GM18499 (cell line): ENCODE measurements around the gene UBE2J2.

Experiments used
- ATAC-seq: cut with Tn5 transposase; IDR thresholded peaks from one replicate; pipeline ENCODE4 v1.9.1; 2021; ENCODE audit warnings: moderate number of reproducible peaks; ENCODE audit not compliant: insufficient read depth, unreplicated experiment

The UBE2J2 gene

GRCh38 chr1:1216770-1217620 is 56.7 kb downstream of the UBE2J2 start:
- no peak for ATAC-seq

GRCh38 chr1:1215881-1216605 is 57.6 kb downstream of the UBE2J2 start:
- ATAC-seq: no peak

GRCh38 chr1:1215080-1215676 is 58.5 kb downstream of the UBE2J2 start:
- ATAC-seq: no peak

- no peak for ATAC-seq
Observed at GRCh38 chr1:1213345-1214265, 60.0 kb downstream of the UBE2J2 start, which contains the start of gene TNFRSF4. Gene TNFRSF4, minus strand, starts transcription at chr1:1214153. Its CDS starts 26 bp downstream, at chr1:1214127.

- no peak for ATAC-seq
Observed at GRCh38 chr1:1212780-1213344, 60.8 kb downstream of the UBE2J2 start.

GRCh38 chr1:1211541-1212441 is 61.9 kb downstream of the UBE2J2 start:
- no peak for ATAC-seq

GRCh38 chr1:1210726-1211540 is 62.7 kb downstream of the UBE2J2 start:
- ATAC-seq: no peak

GRCh38 chr1:1208713-1209433 is 64.8 kb downstream of the UBE2J2 start:
- ATAC-seq: no peak

GRCh38 chr1:1207571-1207892 is 66.1 kb downstream of the UBE2J2 start:
- ATAC-seq: no peak

- ATAC-seq: no peak
Observed at GRCh38 chr1:1206966-1207531, 66.6 kb downstream of the UBE2J2 start.

GRCh38 chr1:1206376-1206965 is 67.2 kb downstream of the UBE2J2 start, which contains the start of gene TNFRSF18:
Gene TNFRSF18, minus strand, starts transcription at chr1:1206592. Its CDS starts 21 bp downstream, at chr1:1206571.
- no peak for ATAC-seq

- ATAC-seq: no peak
Observed at GRCh38 chr1:1205769-1206375, 67.8 kb downstream of the UBE2J2 start.

GRCh38 chr1:1204998-1205768 is 68.5 kb downstream of the UBE2J2 start:
- no peak for ATAC-seq

GRCh38 chr1:1204425-1204920 is 69.2 kb downstream of the UBE2J2 start:
- ATAC-seq: no peak
